ENCODE results near the gene MRO. TPM values are rescaled to one million over a fixed set of nuclear protein-coding genes. Genes with fewer than 3 reads are reported as not detected.

Gene MRO
- total and polyA plus RNA-seq, 2 of the 4 experiments (the other 2 are of a cell fraction), result not detected

- H2AK5ac ChIP-seq (ENCODE audit: low read depth, low read length), result no peak overlapping the region
- no peak overlapping the region for H3K9ac ChIP-seq (ENCODE audit: low read depth, low read length)
- no peak overlapping the region for H3K4ac ChIP-seq (ENCODE audit: low read depth, low read length)
- no peak overlapping the region for H4K5ac ChIP-seq (ENCODE audit: low read depth, low read length)
- no peak overlapping the region for H2BK15ac ChIP-seq (ENCODE audit: low read depth, low read length)
- no peak overlapping the region for H2AK9ac ChIP-seq (replicated peaks; ENCODE audit: low read depth, low read length, poor library complexity)
- DNase-seq (no peak), ATAC-seq (ENCODE audit: low read depth) (no peak)
- BruUV-seq (replicated peaks), result no TSS peak
- no peak overlapping the region for H2BK120ac ChIP-seq (ENCODE audit: low read depth, low read length)
- no peaks in the 10 kb centered on the region for H4K20me1 ChIP-seq (ENCODE audit: insufficient read depth, low read length)
- H2AFZ ChIP-seq (replicated peaks; ENCODE audit: low read length, poor library complexity), result no peak overlapping the region
- CTCF ChIA-PET, result no interaction called here
- H3K4me2 ChIP-seq (ENCODE audit: low read depth, low read length), result no peak overlapping the region
- H3K36me3 ChIP-seq (ENCODE audit: control insufficient read depth, insufficient read depth, low read length), result no peaks in the 10 kb centered on the region
- no peaks in the 10 kb centered on the region for H3K4me1 ChIP-seq (ENCODE audit: control insufficient read depth, insufficient read depth, low read length)
- no CpG with 5 or more reads among the region's 1 CpG for WGBS, 2 experiments (ENCODE audit: extremely low coverage in 2 of 2, insufficient read length in 1 of 2)
- no peaks in the 10 kb centered on the region for H3K9me3 ChIP-seq (ENCODE audit: control insufficient read depth, insufficient read depth, low read length)
- in situ Hi-C loops (cut with MboI; ENCODE audit: low sequenced_read_pairs), result no loop called here
- no peak overlapping the region for H4K91ac ChIP-seq (ENCODE audit: insufficient read depth, low read depth, low read length)
- no peak overlapping the region for H2BK5ac ChIP-seq (ENCODE audit: low read depth, low read length, poor library complexity, severe bottlenecking)
- H3K4me3 ChIP-seq (ENCODE audit: insufficient read depth, low read depth, low read length), result no peak overlapping the region
- H3K23ac ChIP-seq (ENCODE audit: low read depth, low read length), result no peak overlapping the region
- no peaks in the 10 kb centered on the region for H3K9me1 ChIP-seq (ENCODE audit: insufficient read depth, low read length)
- H3K27me3 ChIP-seq (ENCODE audit: control insufficient read depth, insufficient read depth, low read length), result no peaks in the 10 kb centered on the region; the same call in 1 of the 2 replicates
- H3K56ac ChIP-seq (ENCODE audit: extremely low read depth, insufficient read depth, low read length), result no peak overlapping the region
- TF ChIP-seq CTCF (conservative IDR thresholded peaks at IDR 0.05; ENCODE audit: low read depth, low read length), result no peak
- no peak for TF ChIP-seq POLR2A (IDR thresholded peaks at IDR 0.05; ENCODE audit: low read depth, low read length)
- TF ChIP-seq RAD21 (IDR thresholded peaks at IDR 0.05; ENCODE audit: low read length), result no peak
- no peak for TF ChIP-seq CEBPB (IDR thresholded peaks at IDR 0.05; ENCODE audit: low read depth, low read length)
- no peak for TF ChIP-seq MAZ (IDR thresholded peaks at IDR 0.05; ENCODE audit: borderline replicate concordance, low read depth, low read length)
- TF ChIP-seq USF2 (IDR thresholded peaks at IDR 0.05; ENCODE audit: low read depth, low read length), result no peak
- no peak for TF ChIP-seq FOS (IDR thresholded peaks at IDR 0.05; ENCODE audit: low read depth, low read length)
- TF ChIP-seq RCOR1 (IDR thresholded peaks at IDR 0.05; ENCODE audit: insufficient replicate concordance, low read length), result no peak
- no peak for TF ChIP-seq MXI1 (IDR thresholded peaks at IDR 0.05; ENCODE audit: borderline replicate concordance, low read depth, low read length)
- no peak for TF ChIP-seq SMC3 (IDR thresholded peaks at IDR 0.05; ENCODE audit: low read depth, low read length)
- TF ChIP-seq BHLHE40 (IDR thresholded peaks at IDR 0.05; ENCODE audit: low read depth, low read length), result no peak
- TF ChIP-seq RFX5 (IDR thresholded peaks at IDR 0.05; ENCODE audit: low read depth, low read length), result no peak
- dilution Hi-C loops (cut with HindIII; ENCODE audit: low sequenced_read_pairs, unreplicated experiment), result no loop called here
- no peaks in the 10 kb centered on the region for H3K79me1 ChIP-seq (ENCODE audit: low read depth in 1 of 2, low read length in 2 of 2)
- H2BK20ac ChIP-seq (ENCODE audit: low read depth, low read length), result no peak overlapping the region
- POLR2A ChIA-PET (ENCODE audit: unreplicated experiment), result no interaction called here
- H3K27ac ChIP-seq (ENCODE audit: insufficient read depth, low read length), result no peak overlapping the region
- H3K14ac ChIP-seq (replicated peaks; ENCODE audit: low read depth, low read length), result no peak overlapping the region
- H4K8ac ChIP-seq (ENCODE audit: low read depth in 2 of 2, low read length in 2 of 2), result no peak overlapping the region
- intact Hi-C loops (cut with micrococcal nuclease), result no loop called here
- no peak overlapping the region for H3K18ac ChIP-seq (ENCODE audit: low read depth, low read length)
Observed at GRCh38 chr18:50848991-50849390, 29.2 kb upstream of the MRO start.
